Mucosa of descending colon (tissue), 3 donors: Measurements from ENCODE around the gene ATP13A4. TPM values are rescaled to one million over a fixed set of nuclear protein-coding genes. Genes with fewer than 3 reads are reported as not detected.

ENCODE experiments used
- ATAC-seq: fragments of 200-7000 bp; cut with Tn5 transposase; one replicate; pipeline ENCODE4 v1.9.1; 2020; ENCODE audit warnings: mild to moderate bottlenecking, moderate library complexity
- DNase-seq, 3 donors: peaks; one replicate each; pipeline ENCODE4 v3.0.0-alpha.2; 2020
- H3K36me3 ChIP-seq: fragments of 200-600 bp; one replicate; pipeline ENCODE4 v1.8.0; 2021; ENCODE audit warnings: low read depth, mild to moderate bottlenecking
- H3K4me1 ChIP-seq: fragments of 200-600 bp; one replicate; pipeline ENCODE4 v1.8.0; 2021; ENCODE audit warnings: low read depth, mild to moderate bottlenecking
- H3K4me3 ChIP-seq: fragments of 200-600 bp; one replicate; pipeline ENCODE4 v1.8.0; 2021; ENCODE audit warnings: mild to moderate bottlenecking
- H3K9me3 ChIP-seq: fragments of 200-600 bp; one replicate; pipeline ENCODE4 v1.8.0; 2021; ENCODE audit warnings: mild to moderate bottlenecking
- CTCF ChIP-seq: fragments of 200-600 bp; IDR thresholded peaks from one replicate; pipeline ENCODE4 v1.8.0; 2022; ENCODE audit warnings: antibody characterized with exemption, mild to moderate bottlenecking
- intact Hi-C, 2 donors: fragments of 100-400 bp; cut with DNase I in 1 of 2; cut with micrococcal nuclease in 1 of 2; formaldehyde crosslinking; loops; one replicate each; pipeline versions ENCODE4 v1.11.0 to v1.11.1; 2022; cut with DNase I, micrococcal nuclease
- total RNA-seq, 3 donors: library from RNA; stranded (reverse); fragmentation: NEBNext Ultra II Directional in 2 of 3; extraction: Animal tissue kit (Norgen Biotek cat#: 25700) in 2 of 3; gene quantifications; one replicate each; pipeline versions ENCODE4 v1.2.1 to v1.2.4, GENCODE V29; 2021 to 2023
- donor health status: DM: no; HTN: no; CAD: no; lungs with moderate emphysema.
- donor health status: DM: no; HTN: no; CAD: no.
- donor health status: DM: no; HTN: yes; CAD: no.

The ATP13A4 gene
- total RNA-seq, 3 donors from 2014 or later = 7.3 to 33.6 (median 19.1) TPM

GRCh38 chr3:193510154-193510553 is 44.5 kb downstream of the ATP13A4 start:
- no peak overlapping the region for H3K4me3 ChIP-seq
- no peaks in the 10 kb centered on the region for H3K9me3 ChIP-seq
- no peak for ATAC-seq
- TF ChIP-seq CTCF = no peak
- no peaks in the 10 kb centered on the region for H3K4me1 ChIP-seq
- DNase-seq = no peak
- H3K36me3 ChIP-seq = no peaks in the 10 kb centered on the region
- intact Hi-C loops = no loop called here

- H3K36me3 ChIP-seq = no peaks in the 10 kb centered on the region
- H3K4me1 ChIP-seq = no peaks in the 10 kb centered on the region
- ATAC-seq (no peak), DNase-seq (no peak)
- no peaks in the 10 kb centered on the region for H3K9me3 ChIP-seq
- intact Hi-C loops = no loop called here
- H3K4me3 ChIP-seq = no peak overlapping the region
- TF ChIP-seq CTCF = no peak
Observed at GRCh38 chr3:193509103-193509965, 45.4 kb downstream of the ATP13A4 start.

- Histone ChIP-seq H3K4me1 (no peaks in the 10 kb centered on the region), H3K36me3 (no peaks in the 10 kb centered on the region), H3K4me3 (no peak overlapping the region), H3K9me3 (no peaks in the 10 kb centered on the region)
- no peak for ATAC-seq
- intact Hi-C loops = no loop called here
- no peak for DNase-seq
- TF ChIP-seq CTCF = no peak
Observed at GRCh38 chr3:193508108-193508507, 46.6 kb downstream of the ATP13A4 start.

GRCh38 chr3:193507566-193507965 is 47.1 kb downstream of the ATP13A4 start:
- TF ChIP-seq CTCF = no peak
- no peak for DNase-seq
- Histone ChIP-seq H3K4me3 (no peak overlapping the region), H3K36me3 (no peaks in the 10 kb centered on the region), H3K9me3 (no peaks in the 10 kb centered on the region), H3K4me1 (no peaks in the 10 kb centered on the region)
- intact Hi-C loops = no loop called here
- ATAC-seq = no peak

- H3K4me1 ChIP-seq = no peaks in the 10 kb centered on the region
- no peak overlapping the region for H3K4me3 ChIP-seq
- no peaks in the 10 kb centered on the region for H3K9me3 ChIP-seq
- H3K36me3 ChIP-seq = no peaks in the 10 kb centered on the region
- intact Hi-C loops = no loop called here
- no peak for DNase-seq
- no peak for ATAC-seq
- no peak for TF ChIP-seq CTCF
Observed at GRCh38 chr3:193506921-193507320, 47.8 kb downstream of the ATP13A4 start.
